ENCODE results near the gene TSPAN15. TPM values are rescaled to one million over a fixed set of nuclear protein-coding genes. Genes with fewer than 3 reads are reported as not detected.

Gene TSPAN15
- total RNA-seq, 3 donors from 2014 or later (not counting 1 experiment from before 2014, with no cell fraction given), result 1.3 to 3.9 (median 2.1) TPM

- 93% methylated on average over 2 of the region's 2 CpGs for WGBS (ENCODE audit: insufficient coverage)
- no peak overlapping the region for H3K4me3 ChIP-seq (ENCODE audit: low read length)
- no peak for ATAC-seq
These were observed 17.1 kb upstream of the TSPAN15 start for GRCh38 chr10:69434169-69434568.

GRCh38 chr10:69434926-69435325 lies 16.3 kb upstream of the TSPAN15 start:
- Histone ChIP-seq H3K4me3 (ENCODE audit: low read length) (no peak overlapping the region), H3K27me3 (ENCODE audit: control insufficient read depth, insufficient read depth, low read length) (no peaks in the 10 kb centered on the region), H3K9me3 (ENCODE audit: control insufficient read depth, insufficient read depth, low read length) (no peaks in the 10 kb centered on the region), H3K27ac (ENCODE audit: low read length) (no peak overlapping the region), H3K4me1 (ENCODE audit: control insufficient read depth, insufficient read depth, low read length) (peaks cover 4% of the 10 kb centered on the region), H3K36me3 (ENCODE audit: control insufficient read depth, insufficient read depth, low read length) (no peaks in the 10 kb centered on the region)
- Mint-ChIP-seq H3K4me3 (no peak overlapping the region), H3K27ac (no peak overlapping the region), H3K9me3 (no peaks in the 10 kb centered on the region), H3K27me3 (ENCODE audit: low read depth in 2 of 2) (peaks cover 9 to 38% of the 10 kb centered on the region in 2 donors), H3K36me3 (no peaks in the 10 kb centered on the region), H3K4me1 (no peaks in the 10 kb centered on the region)
- TF ChIP-seq, protein P1, sequence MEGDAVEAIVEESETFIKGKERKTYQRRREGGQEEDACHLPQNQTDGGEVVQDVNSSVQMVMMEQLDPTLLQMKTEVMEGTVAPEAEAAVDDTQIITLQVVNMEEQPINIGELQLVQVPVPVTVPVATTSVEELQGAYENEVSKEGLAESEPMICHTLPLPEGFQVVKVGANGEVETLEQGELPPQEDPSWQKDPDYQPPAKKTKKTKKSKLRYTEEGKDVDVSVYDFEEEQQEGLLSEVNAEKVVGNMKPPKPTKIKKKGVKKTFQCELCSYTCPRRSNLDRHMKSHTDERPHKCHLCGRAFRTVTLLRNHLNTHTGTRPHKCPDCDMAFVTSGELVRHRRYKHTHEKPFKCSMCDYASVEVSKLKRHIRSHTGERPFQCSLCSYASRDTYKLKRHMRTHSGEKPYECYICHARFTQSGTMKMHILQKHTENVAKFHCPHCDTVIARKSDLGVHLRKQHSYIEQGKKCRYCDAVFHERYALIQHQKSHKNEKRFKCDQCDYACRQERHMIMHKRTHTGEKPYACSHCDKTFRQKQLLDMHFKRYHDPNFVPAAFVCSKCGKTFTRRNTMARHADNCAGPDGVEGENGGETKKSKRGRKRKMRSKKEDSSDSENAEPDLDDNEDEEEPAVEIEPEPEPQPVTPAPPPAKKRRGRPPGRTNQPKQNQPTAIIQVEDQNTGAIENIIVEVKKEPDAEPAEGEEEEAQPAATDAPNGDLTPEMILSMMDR (IDR thresholded peaks at IDR 0.05), result no peak
- ATAC-seq (no peak), DNase-seq (no peak)
- WGBS (ENCODE audit: insufficient coverage), result 96% methylated on average over 11 of the region's 11 CpGs
- intact Hi-C loops (cut with micrococcal nuclease), result no loop called here

More at GRCh38 chr10:69434169-69434568, 17.1 kb upstream of the TSPAN15 start:
- intact Hi-C loops (cut with micrococcal nuclease), result no loop called here
- Histone ChIP-seq H3K27ac (ENCODE audit: low read length) (no peak overlapping the region), H3K9me3 (ENCODE audit: control insufficient read depth, insufficient read depth, low read length) (no peaks in the 10 kb centered on the region), H3K36me3 (ENCODE audit: control insufficient read depth, insufficient read depth, low read length) (no peaks in the 10 kb centered on the region), H3K4me1 (ENCODE audit: control insufficient read depth, insufficient read depth, low read length) (peaks cover under 1% of the 10 kb centered on the region), H3K27me3 (ENCODE audit: control insufficient read depth, insufficient read depth, low read length) (no peaks in the 10 kb centered on the region)
- Mint-ChIP-seq H3K9me3 (no peaks in the 10 kb centered on the region), H3K27me3 (ENCODE audit: low read depth in 2 of 2) (peaks cover 6 to 38% of the 10 kb centered on the region in 2 donors), H3K36me3 (no peaks in the 10 kb centered on the region), H3K4me1 (no peaks in the 10 kb centered on the region), H3K4me3 (no peak overlapping the region), H3K27ac (no peak overlapping the region)
- DNase-seq, result no peak
- TF ChIP-seq, protein P1 (IDR thresholded peaks at IDR 0.05), result no peak

GRCh38 chr10:69435966-69436520 lies 15.2 kb upstream of the TSPAN15 start:
- TF ChIP-seq, protein P1 (IDR thresholded peaks at IDR 0.05), result no peak
- no peaks in the 10 kb centered on the region for H3K9me3 ChIP-seq (ENCODE audit: control insufficient read depth, insufficient read depth, low read length)
- H3K27ac Mint-ChIP-seq, result no peak overlapping the region
- no peaks in the 10 kb centered on the region for H3K9me3 Mint-ChIP-seq
- intact Hi-C loops (cut with micrococcal nuclease), result no loop called here
- no peaks in the 10 kb centered on the region for H3K36me3 ChIP-seq (ENCODE audit: control insufficient read depth, insufficient read depth, low read length)
- H3K4me3 ChIP-seq (ENCODE audit: low read length), result no peak overlapping the region
- peaks cover 4% of the 10 kb centered on the region for H3K4me1 ChIP-seq (ENCODE audit: control insufficient read depth, insufficient read depth, low read length)
- H3K4me1 Mint-ChIP-seq, result no peaks in the 10 kb centered on the region
- H3K27me3 Mint-ChIP-seq (ENCODE audit: low read depth in 2 of 2), result peaks cover 9 to 38% of the 10 kb centered on the region in 2 donors
- DNase-seq, result no peak
- no peaks in the 10 kb centered on the region for H3K27me3 ChIP-seq (ENCODE audit: control insufficient read depth, insufficient read depth, low read length)
- H3K27ac ChIP-seq (ENCODE audit: low read length), result no peak overlapping the region
- WGBS (ENCODE audit: insufficient coverage), result 92% methylated on average over 14 of the region's 14 CpGs
- ATAC-seq, result no peak
- H3K36me3 Mint-ChIP-seq, result no peaks in the 10 kb centered on the region
- no peak overlapping the region for H3K4me3 Mint-ChIP-seq

Data from natural killer cell (primary cell).